Ovary (tissue), 3 donors: ENCODE results near the gene PTPN14.

Source experiments
- CTCF ChIP-seq, 3 donors: fragments of 450-650 bp in 2 of 3; fragments of 200-600 bp in 1 of 3; IDR thresholded peaks; one replicate each; pipeline versions ENCODE4 v1.5.1 to v1.8.0; 2016 to 2022; ENCODE audit warnings: antibody characterized with exemption in 3 of 3, mild to moderate bottlenecking in 1 of 3
- POLR2A ChIP-seq: fragments of 450-650 bp; IDR thresholded peaks from one replicate; pipeline ENCODE4 v1.6.1; 2017; ENCODE audit warnings: antibody characterized with exemption, mild to moderate bottlenecking, moderate library complexity
- donor health status: DM: no; HTN: no; CAD: no.

GRCh38 chr1:214469290-214469689 lies 82.1 kb downstream of the PTPN14 start:
- no peak for TF ChIP-seq CTCF (IDR thresholded peaks at IDR 0.05)
- no peak for TF ChIP-seq POLR2A
